HG03439 (cell line): ENCODE results near the gene HDAC4.

Experiments used
- ATAC-seq: cut with Tn5 transposase; IDR thresholded peaks from one replicate; pipeline ENCODE4 v1.9.1; 2021; ENCODE audit warnings: mild to moderate bottlenecking, moderate library complexity; ENCODE audit not compliant: unreplicated experiment

HDAC4 gene

DNA sequence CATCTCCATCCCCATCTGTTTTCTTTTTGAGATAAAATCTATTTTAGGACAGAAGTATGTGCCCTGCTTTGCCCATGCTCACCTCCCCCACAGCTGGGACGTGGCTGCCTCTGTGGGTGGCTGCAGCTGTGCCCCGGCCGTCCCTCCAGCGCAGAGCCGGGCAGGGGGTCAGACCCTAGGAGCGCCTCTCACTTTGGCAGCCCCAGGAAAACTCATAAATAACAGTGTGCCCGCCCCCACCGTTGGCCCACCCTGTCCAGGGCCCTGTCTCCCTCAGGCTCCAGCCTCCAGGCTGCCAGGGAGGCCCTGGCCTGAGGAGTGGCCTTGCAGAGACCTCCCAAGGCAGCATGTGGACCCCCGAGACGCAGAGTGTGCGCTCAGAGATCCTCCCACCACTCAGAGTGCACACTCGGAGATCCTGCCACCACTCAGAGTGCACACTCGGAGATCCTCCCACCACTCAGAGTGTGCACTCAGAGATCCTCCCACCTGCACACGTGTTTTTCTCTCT, 374.8 kb downstream of the HDAC4 start:
- ATAC-seq, result no peak

DNA sequence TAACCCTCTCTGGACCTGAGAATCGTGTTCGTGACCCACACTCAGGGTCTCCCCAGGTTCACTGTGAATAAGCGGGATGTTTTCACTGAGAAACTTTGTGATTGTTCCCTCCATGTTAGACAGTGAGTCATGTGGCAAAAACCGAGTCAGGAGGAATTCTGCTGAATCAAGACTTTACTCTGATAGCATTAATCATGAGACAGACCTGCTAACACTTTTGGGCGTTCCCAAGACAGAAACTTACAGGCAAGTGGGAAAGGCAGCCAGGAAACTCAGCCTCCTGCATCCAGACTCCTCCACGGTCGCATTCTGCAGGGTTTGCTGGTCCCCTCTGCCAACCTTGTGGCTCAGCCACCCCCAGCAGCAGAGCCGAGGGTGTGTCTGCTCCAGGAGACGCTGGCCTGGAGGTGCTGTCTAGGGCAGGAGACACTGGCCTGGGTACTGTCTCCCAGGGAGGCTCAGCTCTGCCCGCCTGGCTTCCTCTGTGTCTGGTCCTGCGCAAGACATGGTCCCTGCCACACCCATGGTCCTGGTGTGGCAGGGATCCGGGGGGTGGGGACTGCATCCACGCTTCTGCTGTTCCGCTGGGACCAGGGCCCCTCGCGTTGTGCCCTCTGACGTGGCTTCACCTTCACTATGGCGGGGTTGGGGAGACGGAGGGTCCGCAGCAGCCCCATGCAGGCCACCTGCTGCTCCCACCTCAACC, 375.6 kb downstream of the HDAC4 start:
- ATAC-seq, result no peak

DNA sequence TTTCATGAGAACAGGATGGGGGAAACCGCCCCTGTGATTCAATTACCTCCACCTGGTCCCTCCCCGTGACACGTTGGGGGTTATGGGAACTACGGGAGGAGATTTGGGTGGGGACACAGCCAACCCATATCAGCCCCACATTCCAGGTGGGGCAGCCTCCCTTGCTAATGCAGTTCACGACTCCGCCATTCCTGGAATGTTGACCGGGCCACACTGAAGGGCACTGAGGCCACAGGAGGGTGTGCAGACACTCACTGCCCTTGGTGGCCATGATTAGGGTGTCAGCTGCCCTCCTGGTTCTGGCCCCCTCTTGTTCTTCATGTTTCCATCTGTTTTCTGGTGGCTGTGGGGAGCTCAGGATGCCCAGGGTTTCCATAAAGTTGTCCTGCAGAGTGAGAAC, 376.6 kb downstream of the HDAC4 start:
- no peak for ATAC-seq

GRCh38 chr2:239022437-239023260, 378.2 kb downstream of the HDAC4 start:
- ATAC-seq, result no peak

- ATAC-seq, result no peak
Measured at GRCh38 chr2:239021651-239022436, 379.0 kb downstream of the HDAC4 start.

GRCh38 chr2:239021224-239021623, 379.6 kb downstream of the HDAC4 start:
- ATAC-seq, result no peak

GRCh38 chr2:239020541-239021041, 380.2 kb downstream of the HDAC4 start:
- no peak for ATAC-seq

DNA sequence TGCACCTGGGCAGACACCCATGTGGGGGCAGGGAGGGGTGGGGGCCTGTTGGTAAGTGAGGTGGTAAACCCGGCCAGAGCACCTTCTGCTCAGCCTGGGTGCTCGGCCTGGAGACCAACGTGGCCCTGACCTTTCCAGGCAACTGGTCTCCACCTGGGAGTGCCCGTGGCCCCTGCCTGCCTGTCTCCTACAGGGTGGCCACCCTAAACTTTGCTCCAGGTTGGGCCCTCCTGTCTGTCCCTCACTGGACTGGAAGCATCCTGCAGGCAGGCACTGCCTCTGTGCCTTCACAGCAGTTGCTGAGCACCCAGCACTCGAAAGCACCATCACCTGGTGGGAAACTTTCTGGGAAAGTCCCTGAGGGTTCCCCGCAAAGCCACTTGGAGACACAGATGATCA, 381.6 kb downstream of the HDAC4 start:
- ATAC-seq, result no peak

DNA sequence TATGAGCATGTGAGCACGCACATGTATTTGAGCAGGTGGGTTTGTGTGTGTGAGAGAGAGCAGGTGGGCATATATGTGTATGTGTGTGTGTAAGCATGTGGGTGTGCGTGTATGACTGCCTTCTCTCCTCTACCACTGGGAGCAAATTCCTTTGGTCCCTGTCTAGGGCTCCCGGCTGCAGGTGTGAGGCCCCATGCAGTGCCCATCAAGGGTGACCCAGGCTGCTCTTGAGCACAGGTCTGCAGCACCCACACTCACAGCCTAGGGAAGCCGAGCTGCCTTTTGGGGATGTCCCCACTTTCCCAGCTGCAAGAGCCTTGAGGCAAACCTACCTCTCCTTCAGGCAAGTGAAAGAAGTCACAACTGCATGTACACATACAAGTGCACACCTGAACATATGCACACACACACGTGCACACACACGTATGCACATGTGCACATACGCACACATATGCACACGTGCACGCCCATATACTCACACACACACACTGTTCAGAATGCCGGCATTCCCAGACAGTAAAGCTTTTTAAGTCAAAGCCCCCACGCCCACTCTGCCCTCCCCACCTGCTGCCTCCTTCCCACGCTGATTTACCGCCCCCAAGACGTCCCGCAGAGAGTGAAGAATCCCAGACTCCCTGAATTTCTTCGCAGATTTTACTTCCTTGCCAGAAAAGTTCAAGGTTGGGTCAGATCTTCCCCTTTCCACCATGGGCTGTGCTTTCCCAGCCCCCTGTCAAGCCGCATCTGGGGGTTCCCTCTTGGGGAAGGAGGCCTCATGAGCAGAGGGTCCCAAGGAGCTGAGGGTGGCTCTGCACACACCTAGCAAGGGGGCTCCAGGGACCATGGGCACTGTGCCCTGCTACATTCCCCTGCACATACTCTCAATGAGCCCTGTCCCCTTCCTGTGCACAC, 382.3 kb downstream of the HDAC4 start:
- no peak for ATAC-seq

- no peak for ATAC-seq
Measured at GRCh38 chr2:239017491-239018098, 383.2 kb downstream of the HDAC4 start.

DNA sequence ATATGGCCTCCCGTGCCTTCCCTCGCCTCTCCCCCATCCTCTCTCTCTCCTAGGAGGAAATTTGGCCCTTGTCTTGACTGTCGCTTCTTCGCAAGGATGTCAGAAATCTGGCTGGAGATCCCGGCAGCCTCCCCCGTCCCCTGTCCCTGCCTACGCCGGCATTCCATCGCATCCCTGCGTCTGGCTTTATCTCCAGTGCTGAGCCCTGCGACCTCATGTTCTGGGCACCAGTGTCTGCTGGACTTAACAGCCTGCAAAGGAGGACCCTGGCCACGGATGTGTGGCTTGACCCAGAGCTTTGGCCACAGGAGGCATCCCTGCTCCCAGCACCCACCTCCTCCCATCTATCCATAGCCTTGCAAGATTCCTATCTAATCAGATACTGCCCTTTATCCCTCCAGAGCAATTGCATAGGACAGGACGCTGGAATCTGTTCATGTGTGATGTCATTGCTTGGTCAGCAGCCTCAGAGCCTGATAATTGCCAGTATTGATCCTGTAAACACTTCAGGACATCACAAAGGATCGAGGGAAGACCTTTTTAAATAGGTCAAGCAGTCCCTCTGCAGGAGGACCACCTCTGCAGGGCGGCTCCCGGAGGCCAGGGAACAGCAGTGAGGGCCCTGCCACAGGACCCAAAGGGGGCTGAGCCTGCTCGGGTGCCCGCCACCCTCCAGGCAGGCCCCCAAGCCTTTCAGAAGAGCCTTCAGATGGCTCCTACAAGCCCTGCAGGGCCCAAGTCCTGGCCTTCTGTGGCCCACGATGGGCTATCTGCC, 384.7 kb downstream of the HDAC4 start:
- no peak for ATAC-seq

DNA sequence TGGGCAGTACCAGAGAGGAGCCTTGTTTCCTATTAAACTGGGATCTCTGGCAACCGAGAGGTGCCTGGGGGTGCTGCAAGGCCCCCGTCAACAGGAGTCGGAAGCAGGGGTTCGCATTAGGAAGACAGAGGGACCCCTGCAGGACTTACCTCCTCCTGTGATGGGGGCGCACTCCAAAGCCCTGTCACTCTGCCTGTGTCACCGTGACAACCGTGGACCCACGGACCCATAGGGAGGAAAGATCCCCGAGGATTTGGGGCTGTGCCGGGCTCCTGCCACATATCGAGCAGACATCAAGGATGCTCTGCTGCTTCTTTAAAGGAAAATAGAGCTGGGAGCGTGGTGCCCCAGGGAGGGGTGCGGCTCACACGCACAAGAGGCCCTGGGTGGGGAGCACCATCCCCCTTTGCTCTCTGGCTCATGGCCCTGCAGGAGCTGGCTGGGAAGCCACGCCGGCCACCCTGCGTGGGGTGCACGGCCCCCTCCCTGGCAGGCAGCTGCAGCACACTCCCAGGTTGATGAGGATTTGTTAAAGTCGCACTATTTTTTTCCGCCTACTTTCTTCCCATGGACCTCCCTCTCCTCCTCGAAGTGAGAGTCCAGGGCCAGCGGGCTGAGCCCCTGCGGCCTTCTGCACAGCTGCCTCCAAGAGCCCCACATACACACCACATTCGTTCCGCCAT, 385.5 kb downstream of the HDAC4 start:
- no peak for ATAC-seq

GRCh38 chr2:239014458-239015217, 386.2 kb downstream of the HDAC4 start:
- no peak for ATAC-seq

DNA sequence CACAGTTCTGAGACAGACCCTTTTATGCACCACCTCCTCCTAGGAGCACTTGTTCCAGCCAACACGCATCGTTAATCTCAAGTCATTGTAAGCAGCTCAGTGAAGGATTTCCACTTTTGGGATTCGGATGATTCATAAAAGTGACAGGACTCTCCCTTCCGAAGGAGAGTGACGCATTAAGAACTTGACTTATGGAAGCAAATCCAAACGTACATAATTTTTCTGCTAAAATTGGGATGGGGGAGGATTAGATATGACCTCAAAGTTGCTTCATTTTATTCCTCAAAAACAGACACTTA, 387.2 kb downstream of the HDAC4 start:
- no peak for ATAC-seq

DNA sequence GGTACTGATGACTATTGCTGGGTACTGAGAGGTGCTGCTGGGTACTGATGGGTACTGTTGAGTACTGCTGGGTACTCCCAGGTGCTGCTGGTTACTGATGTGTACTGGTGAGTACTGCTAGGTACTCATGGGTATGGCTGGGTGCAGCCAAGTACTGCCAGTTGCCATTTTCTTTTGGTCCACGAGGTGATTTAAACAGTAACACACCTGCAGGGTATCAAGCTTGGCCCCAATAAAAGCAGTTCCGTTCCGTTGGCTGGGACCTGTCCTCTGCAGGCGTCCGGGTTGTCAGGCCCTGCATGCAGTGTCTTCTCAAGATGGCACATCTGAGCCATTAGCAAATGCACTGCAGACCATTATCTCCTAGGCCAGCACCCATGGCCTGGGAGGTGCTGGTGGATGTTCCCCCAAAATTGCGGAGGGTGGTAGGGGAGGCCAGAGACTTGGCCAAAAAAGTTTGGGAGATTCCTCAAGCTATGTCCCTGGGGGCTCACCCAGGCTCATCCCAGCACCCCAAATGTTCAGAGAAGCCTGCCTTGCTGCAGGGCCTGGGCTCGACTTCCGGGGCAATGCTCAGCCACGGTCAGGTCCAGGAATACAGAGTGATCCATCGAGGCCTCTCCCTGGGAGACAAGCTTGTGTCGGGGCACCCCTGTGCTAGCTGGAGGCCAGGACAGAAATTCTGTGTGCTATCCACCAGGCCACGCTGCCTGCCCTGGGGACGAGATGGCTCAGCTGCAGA, 387.7 kb downstream of the HDAC4 start:
- no peak for ATAC-seq

- ATAC-seq, result no peak
Measured at GRCh38 chr2:239012228-239012627, 388.6 kb downstream of the HDAC4 start.

- no peak for ATAC-seq
Measured at GRCh38 chr2:239009589-239009961, 391.2 kb downstream of the HDAC4 start.
